Kidney (tissue), 14 donors: ENCODE measurements around the gene AARS2. TPM values are rescaled to one million over a fixed set of nuclear protein-coding genes. Genes with fewer than 3 reads are reported as not detected.

Experiments
- DNase-seq, 5 donors: peaks; one replicate each; pipeline ENCODE4 v3.0.0-alpha.2; 2013 to 2020
- FAIRE-seq: peaks from 2 replicates; lab custom pipeline; 2012; peaks lifted over from hg19 to GRCh38; lab: Jason Lieb, UNC
- H3K27ac ChIP-seq, 2 donors: one replicate each; pipeline ENCODE4 v1.7.0; 2013; ENCODE audit warnings: low read depth in 2 of 2, low read length in 2 of 2, inconsistent platforms in 1 of 2
- H3K27me3 ChIP-seq: one replicate; pipeline ENCODE4 v1.7.1; 2013; ENCODE audit warnings: low read length, inconsistent platforms; ENCODE audit not compliant: control insufficient read depth, insufficient read depth
- H3K36me3 ChIP-seq, 3 donors: one replicate each; pipeline versions ENCODE4 v1.7.0 to v1.7.1; 2013; ENCODE audit warnings: low read length in 3 of 3, control low read depth in 1 of 3, inconsistent platforms in 1 of 3; ENCODE audit not compliant: insufficient read depth in 3 of 3, control insufficient read depth in 2 of 3
- H3K4me1 ChIP-seq, 3 donors: one replicate each; pipeline versions ENCODE4 v1.7.0 to v1.7.1; 2013; ENCODE audit warnings: low read length in 3 of 3, inconsistent platforms in 1 of 3, low read depth in 1 of 3; ENCODE audit not compliant: control insufficient read depth in 2 of 3, insufficient read depth in 2 of 3
- H3K4me3 ChIP-seq, 3 donors: one replicate each; pipeline versions ENCODE4 v1.7.0 to v1.8.1; 2013; ENCODE audit warnings: low read length in 3 of 3, control low read depth in 1 of 3, inconsistent platforms in 1 of 3
- H3K9ac ChIP-seq, 3 donors: one replicate each; pipeline versions ENCODE4 v1.7.0 to v1.7.1; 2013; ENCODE audit warnings: low read length in 3 of 3, control low read depth in 1 of 3, inconsistent platforms in 1 of 3
- H3K9me3 ChIP-seq, 3 donors: one replicate each; pipeline versions ENCODE4 v1.7.0 to v1.7.1; 2013; ENCODE audit warnings: low read length in 3 of 3, control low read depth in 1 of 3, inconsistent platforms in 1 of 3; ENCODE audit not compliant: control insufficient read depth in 2 of 3, insufficient read depth in 1 of 3
- CTCF ChIP-seq: IDR thresholded peaks from 3 replicates; pipeline ENCODE4 v1.5.1; 2012; ENCODE audit warnings: mild to moderate bottlenecking, moderate library complexity, borderline replicate concordance; ENCODE audit not compliant: insufficient read depth; ENCODE audit errors: extremely low read depth
- intact Hi-C: fragments of 100-400 bp; cut with DNase I; formaldehyde crosslinking; loops from one replicate; pipeline ENCODE4 v1.11.1; 2022
- polyA plus RNA-seq: library from polyadenylated mRNA; stranded (reverse); fragments of 350-450 nt; fragmentation: Illumina TruSeq; extraction: RNeasy Lipid Tissue Mini Kit (QIAGEN cat#74804); gene quantifications from one replicate; pipeline ENCODE4 v1.2.3, GENCODE V29; 2014; ENCODE audit warnings: low read depth, low replicate concordance; ENCODE audit not compliant: insufficient read depth
- total RNA-seq: library from RNA; stranded (reverse); fragmentation: NEBNext Ultra II Directional; extraction: Animal tissue kit (Norgen Biotek cat#: 25700); gene quantifications from one replicate; pipeline ENCODE4 v1.2.1, GENCODE V29; 2021
- donor health status: control.
- donor health status: control.
- donor health status: control.
- donor health status: control.
- donor health status: control.
- donor health status: DM: yes; HTN: yes; CAD: no.
- donor health status: Normal renal cell carcinoma (clear cell type).

AARS2 gene
- total and polyA plus RNA-seq, 2 donors from 2014 or later, result 5.4 to 12.6 TPM

- FAIRE-seq, result no peak
- Histone ChIP-seq H3K9ac (no peak overlapping the region), H3K27ac (no peak overlapping the region), H3K4me1 (no peaks in the 10 kb centered on the region), H3K36me3 (no peaks in the 10 kb centered on the region), H3K27me3 (peaks cover 2% of the 10 kb centered on the region), H3K4me3 (no peak overlapping the region), H3K9me3 (no peaks in the 10 kb centered on the region)
- no peak for DNase-seq
- no peak for TF ChIP-seq CTCF
- intact Hi-C loops, result no loop called here
Observed at GRCh38 chr6:44276667-44277640, 36.2 kb downstream of the AARS2 start.

- H3K9me3 ChIP-seq, result no peaks in the 10 kb centered on the region
- FAIRE-seq (no peak), DNase-seq (peak in 4 of 5 donors; percentile 43 to 62 (median 50))
- peaks cover 0 to 2% (median 0%) of the 10 kb centered on the region in 3 donors for H3K4me1 ChIP-seq
- no peak overlapping the region for H3K27ac ChIP-seq
- no peak overlapping the region for H3K4me3 ChIP-seq
- intact Hi-C loops, result no loop called here
- no peaks in the 10 kb centered on the region for H3K36me3 ChIP-seq
- peaks cover 2% of the 10 kb centered on the region for H3K27me3 ChIP-seq
- TF ChIP-seq CTCF, result no peak
- no peak overlapping the region for H3K9ac ChIP-seq
Observed at GRCh38 chr6:44275749-44276648, 37.1 kb downstream of the AARS2 start.

DNA sequence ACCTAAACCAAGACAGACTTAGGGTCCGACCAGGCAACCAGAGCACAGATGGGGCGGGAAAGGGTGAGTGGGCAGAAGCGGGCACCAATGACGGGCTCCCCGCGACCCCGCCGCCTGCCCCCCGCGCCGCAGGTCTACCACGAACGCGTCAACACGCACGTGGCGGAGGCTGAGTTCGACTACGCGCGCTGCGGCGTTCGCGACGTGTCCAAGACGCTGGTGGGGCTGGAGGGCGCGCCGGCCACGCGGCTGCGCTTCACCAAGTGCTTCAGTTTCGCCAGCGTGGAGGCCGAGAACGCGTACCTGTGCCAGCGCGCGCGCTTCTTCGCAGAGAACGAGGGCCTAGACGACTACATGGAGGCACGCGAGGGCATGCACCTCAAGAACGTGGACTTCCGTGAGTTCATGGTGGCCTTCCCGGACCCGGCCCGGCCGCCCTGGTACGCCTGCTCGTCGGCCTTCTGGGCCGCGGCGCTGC, 37.8 kb downstream of the AARS2 start:
- H3K36me3 ChIP-seq, result no peaks in the 10 kb centered on the region
- no peak overlapping the region for H3K27ac ChIP-seq
- DNase-seq, result no peak
- H3K9ac ChIP-seq, result no peak overlapping the region
- no peak overlapping the region for H3K4me3 ChIP-seq
- intact Hi-C loops, result no loop called here
- no peak for TF ChIP-seq CTCF
- H3K27me3 ChIP-seq, result peaks cover 2% of the 10 kb centered on the region
- H3K4me1 ChIP-seq, result peaks cover 0 to 2% (median 0%) of the 10 kb centered on the region in 3 donors
- H3K9me3 ChIP-seq, result no peaks in the 10 kb centered on the region
- no peak for FAIRE-seq
